Measurements from ENCODE around the gene SCYGR8.

DNA sequence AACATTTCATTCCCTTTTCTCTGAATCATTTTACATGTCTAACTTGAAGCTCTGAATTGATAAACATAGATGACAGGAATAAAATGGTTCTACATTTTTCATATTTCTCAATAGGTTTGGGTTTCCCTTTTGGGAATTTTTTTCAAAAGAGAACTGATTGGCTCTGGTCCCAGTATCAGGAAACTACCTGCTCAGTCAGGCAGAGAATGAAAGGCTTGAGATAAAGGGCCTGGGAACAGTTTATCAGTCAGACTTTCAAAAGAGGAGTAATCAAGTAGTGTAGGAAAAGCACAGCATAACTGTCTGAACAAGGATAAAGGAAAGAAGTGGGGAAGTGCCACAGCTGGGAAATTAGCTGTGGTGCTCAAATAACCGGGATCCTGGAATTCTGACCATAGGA, 39.6 kb downstream of the SCYGR8 start:
- TF ChIP-seq, protein P1, sequence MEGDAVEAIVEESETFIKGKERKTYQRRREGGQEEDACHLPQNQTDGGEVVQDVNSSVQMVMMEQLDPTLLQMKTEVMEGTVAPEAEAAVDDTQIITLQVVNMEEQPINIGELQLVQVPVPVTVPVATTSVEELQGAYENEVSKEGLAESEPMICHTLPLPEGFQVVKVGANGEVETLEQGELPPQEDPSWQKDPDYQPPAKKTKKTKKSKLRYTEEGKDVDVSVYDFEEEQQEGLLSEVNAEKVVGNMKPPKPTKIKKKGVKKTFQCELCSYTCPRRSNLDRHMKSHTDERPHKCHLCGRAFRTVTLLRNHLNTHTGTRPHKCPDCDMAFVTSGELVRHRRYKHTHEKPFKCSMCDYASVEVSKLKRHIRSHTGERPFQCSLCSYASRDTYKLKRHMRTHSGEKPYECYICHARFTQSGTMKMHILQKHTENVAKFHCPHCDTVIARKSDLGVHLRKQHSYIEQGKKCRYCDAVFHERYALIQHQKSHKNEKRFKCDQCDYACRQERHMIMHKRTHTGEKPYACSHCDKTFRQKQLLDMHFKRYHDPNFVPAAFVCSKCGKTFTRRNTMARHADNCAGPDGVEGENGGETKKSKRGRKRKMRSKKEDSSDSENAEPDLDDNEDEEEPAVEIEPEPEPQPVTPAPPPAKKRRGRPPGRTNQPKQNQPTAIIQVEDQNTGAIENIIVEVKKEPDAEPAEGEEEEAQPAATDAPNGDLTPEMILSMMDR (IDR thresholded peaks at IDR 0.05; ENCODE audit: poor library complexity) = no peak
- TF ChIP-seq EZH2phosphoT487 (IDR thresholded peaks at IDR 0.05; ENCODE audit: low read depth, severe bottlenecking, unreplicated experiment) = no peak
- TF ChIP-seq EZH2 (IDR thresholded peaks at IDR 0.05; ENCODE audit: borderline replicate concordance) = no peak
